Type B pancreatic cell (in vitro differentiated cells): Measurements from ENCODE around the gene AP3D1. TPM values are rescaled to one million over a fixed set of nuclear protein-coding genes. Genes with fewer than 3 reads are reported as not detected.

Experiments
- DNase-seq: peaks from one replicate; pipeline ENCODE4 v3.0.0; 2021; ENCODE audit warnings: mixed read lengths; ENCODE audit not compliant: unreplicated experiment; ENCODE audit errors: extremely low spot score
- H3K27ac Mint-ChIP-seq: 2 replicates; pipeline ENCODE4 v1.8.0; 2021; ENCODE audit warnings: mild to moderate bottlenecking, mixed read lengths
- H3K27me3 Mint-ChIP-seq: 2 replicates; pipeline ENCODE4 v1.8.0; 2021; ENCODE audit warnings: mixed read lengths
- H3K36me3 Mint-ChIP-seq: 2 replicates; pipeline ENCODE4 v1.8.0; 2021; ENCODE audit warnings: mixed read lengths
- H3K4me1 Mint-ChIP-seq: one replicate; pipeline ENCODE4 v1.8.0; 2021; ENCODE audit warnings: mixed read lengths; ENCODE audit not compliant: unreplicated experiment
- H3K4me3 Mint-ChIP-seq: 2 replicates; pipeline ENCODE4 v1.8.0; 2021; ENCODE audit warnings: mild to moderate bottlenecking, mixed read lengths
- H3K9me3 Mint-ChIP-seq: 2 replicates; pipeline ENCODE4 v1.8.0; 2021; ENCODE audit warnings: mixed read lengths
- total RNA-seq: library from RNA; stranded (reverse); gene quantifications from 2 replicates; pipeline ENCODE4 v1.2.1, GENCODE V29; 2021; ENCODE audit warnings: low replicate concordance
- TF ChIP-seq, protein P1 (sequence below): fragments of 200-600 bp; sonication (generic); conservative IDR thresholded peaks from 2 replicates; pipeline ENCODE4 v1.5.0; 2021; ENCODE audit warnings: antibody characterized with exemption, mild to moderate bottlenecking

AP3D1 gene
- total RNA-seq, 1 donor from 2014 or later: 127 TPM

DNA sequence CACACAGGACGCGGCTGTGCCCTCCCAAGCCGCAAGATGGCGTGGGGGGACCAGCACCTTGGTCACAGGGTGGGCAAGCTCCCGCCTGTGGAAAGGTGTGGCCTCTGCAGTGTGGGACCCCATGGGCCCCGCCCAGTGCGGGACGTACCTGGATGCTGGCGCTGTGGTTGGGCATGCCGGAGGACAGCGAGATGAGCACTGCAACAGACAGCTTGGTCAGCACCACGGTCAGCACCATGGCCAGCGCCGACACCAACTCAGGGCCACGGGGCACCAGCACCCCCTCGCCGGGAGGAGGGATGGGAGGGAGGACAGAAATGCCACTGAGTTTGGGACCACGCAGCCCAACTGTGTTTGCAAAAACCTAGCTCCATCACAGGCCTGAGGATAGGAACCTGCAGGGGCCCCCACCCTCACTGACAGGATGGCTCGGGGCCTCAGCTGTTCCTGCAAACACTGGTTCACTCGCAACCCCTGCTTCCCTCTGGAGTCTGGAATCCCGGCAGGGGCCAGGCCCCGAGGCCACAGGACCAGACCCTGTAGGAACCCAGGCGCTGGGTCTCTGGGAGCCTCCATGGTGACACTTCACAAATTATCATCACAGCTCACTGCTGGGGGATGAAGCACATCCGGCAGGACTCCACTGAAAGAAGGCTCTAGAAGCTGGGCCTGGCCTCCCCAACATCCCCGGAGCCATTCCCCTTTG, 27.5 kb downstream of the AP3D1 start:
- Mint-ChIP-seq H3K4me3 (no peak overlapping the region), H3K36me3 (no peaks in the 10 kb centered on the region), H3K27me3 (no peaks in the 10 kb centered on the region), H3K4me1 (no peaks in the 10 kb centered on the region), H3K27ac (no peak overlapping the region), H3K9me3 (no peaks in the 10 kb centered on the region)
- TF ChIP-seq, protein P1, sequence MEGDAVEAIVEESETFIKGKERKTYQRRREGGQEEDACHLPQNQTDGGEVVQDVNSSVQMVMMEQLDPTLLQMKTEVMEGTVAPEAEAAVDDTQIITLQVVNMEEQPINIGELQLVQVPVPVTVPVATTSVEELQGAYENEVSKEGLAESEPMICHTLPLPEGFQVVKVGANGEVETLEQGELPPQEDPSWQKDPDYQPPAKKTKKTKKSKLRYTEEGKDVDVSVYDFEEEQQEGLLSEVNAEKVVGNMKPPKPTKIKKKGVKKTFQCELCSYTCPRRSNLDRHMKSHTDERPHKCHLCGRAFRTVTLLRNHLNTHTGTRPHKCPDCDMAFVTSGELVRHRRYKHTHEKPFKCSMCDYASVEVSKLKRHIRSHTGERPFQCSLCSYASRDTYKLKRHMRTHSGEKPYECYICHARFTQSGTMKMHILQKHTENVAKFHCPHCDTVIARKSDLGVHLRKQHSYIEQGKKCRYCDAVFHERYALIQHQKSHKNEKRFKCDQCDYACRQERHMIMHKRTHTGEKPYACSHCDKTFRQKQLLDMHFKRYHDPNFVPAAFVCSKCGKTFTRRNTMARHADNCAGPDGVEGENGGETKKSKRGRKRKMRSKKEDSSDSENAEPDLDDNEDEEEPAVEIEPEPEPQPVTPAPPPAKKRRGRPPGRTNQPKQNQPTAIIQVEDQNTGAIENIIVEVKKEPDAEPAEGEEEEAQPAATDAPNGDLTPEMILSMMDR: no peak
- DNase-seq: no peak

DNA sequence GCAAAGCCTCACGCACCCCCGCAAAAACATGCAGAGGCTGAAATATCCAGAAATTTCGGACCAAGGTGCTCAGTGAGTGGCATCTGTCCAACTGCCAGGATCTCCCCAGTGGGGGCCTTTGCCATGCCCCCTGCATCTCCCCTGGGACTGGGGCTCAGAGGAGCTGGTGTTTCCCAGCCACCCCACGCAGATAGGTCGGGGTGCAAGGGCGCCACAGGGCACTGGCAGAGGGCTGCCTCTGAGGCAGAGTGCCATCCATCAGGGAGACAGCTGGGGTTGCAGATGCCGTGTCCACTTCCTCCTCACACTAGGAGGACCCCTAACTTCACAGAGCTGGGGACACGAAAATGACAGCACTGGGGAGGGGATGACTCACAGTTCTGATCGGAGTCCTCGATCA, 28.4 kb downstream of the AP3D1 start:
- H3K27ac Mint-ChIP-seq: no peak overlapping the region
- no peaks in the 10 kb centered on the region for H3K36me3 Mint-ChIP-seq
- no peaks in the 10 kb centered on the region for H3K9me3 Mint-ChIP-seq
- H3K27me3 Mint-ChIP-seq: no peaks in the 10 kb centered on the region
- no peak overlapping the region for H3K4me3 Mint-ChIP-seq
- TF ChIP-seq, protein P1: no peak
- H3K4me1 Mint-ChIP-seq: no peaks in the 10 kb centered on the region
- no peak for DNase-seq

DNA sequence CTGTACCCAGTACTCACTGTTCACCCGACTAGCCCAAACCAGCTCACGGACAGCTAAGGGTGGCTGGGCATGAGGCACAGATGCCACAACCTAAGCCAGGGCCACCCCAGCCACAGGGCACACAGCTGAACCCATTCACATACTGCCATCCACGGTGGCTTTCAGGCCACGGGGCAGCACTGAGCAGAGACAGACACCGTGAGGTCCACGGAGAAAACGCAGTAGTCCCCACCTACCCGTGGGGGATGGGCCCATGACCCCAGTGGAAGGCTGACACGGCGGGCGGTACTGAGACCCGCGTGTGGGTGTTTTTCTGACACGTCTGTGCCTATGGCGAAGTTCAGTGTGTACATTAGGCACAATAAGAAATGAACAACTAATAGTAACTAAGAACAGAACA, 29.1 kb downstream of the AP3D1 start:
- no peak for DNase-seq
- no peaks in the 10 kb centered on the region for H3K36me3 Mint-ChIP-seq
- H3K27me3 Mint-ChIP-seq: no peaks in the 10 kb centered on the region
- no peaks in the 10 kb centered on the region for H3K4me1 Mint-ChIP-seq
- H3K9me3 Mint-ChIP-seq: no peaks in the 10 kb centered on the region
- no peak overlapping the region for H3K4me3 Mint-ChIP-seq
- no peak overlapping the region for H3K27ac Mint-ChIP-seq
- TF ChIP-seq, protein P1: no peak

DNA sequence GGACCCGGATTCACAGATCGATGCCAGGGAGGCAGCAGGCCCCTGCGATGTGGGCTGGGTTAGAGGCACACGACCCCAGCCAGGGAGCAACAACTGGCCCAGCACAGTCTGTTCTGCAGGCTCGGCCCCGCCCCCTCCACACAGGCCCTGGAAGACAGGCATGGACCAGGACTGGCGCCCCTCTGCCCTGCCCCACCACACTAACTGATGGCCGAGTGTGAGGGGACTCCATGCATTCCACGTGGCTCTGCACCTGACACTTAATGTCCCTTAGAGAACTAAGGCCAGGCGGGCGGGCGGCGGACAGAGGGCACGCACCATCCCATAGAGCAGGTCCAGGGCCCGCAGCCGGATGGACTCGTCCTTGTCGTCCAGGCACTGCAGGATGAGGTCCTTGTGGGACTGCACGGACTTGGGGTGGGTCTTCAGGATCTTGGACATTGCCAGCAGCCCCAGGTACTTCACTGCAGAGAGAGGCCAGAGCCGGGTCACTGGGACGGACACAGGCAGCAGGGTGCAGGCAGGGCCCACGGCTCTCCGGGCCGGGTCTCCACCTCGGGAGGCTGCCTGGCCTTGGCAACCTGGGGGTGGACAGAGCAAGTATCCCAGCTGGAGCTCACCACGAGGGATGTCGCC, 29.8 kb downstream of the AP3D1 start:
- Mint-ChIP-seq H3K27me3 (no peaks in the 10 kb centered on the region), H3K4me3 (no peak overlapping the region), H3K4me1 (no peaks in the 10 kb centered on the region), H3K9me3 (no peaks in the 10 kb centered on the region), H3K27ac (no peak overlapping the region), H3K36me3 (no peaks in the 10 kb centered on the region)
- no peak for DNase-seq
- TF ChIP-seq, protein P1: no peak

DNA sequence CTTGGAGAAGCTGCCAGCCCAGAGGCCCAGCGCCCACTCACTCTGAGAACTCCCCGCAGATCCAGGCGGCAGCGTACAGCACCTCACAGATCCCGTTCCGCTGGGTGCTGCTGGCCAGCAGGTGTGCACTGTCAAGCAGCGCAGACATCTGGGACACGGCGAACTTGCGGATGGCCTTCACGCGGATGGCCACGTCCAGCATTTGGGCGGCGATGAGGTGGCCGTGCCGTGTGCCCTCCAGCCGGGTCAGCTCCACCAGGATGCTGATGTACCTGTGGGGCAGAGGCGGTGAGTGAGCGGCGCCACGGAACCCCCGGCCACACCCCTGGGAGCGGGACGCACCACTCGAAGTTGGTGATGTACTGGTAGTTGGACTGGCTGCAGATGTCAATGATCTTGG, 30.5 kb downstream of the AP3D1 start:
- no peak for DNase-seq
- TF ChIP-seq, protein P1: no peak
- H3K27ac Mint-ChIP-seq: no peak overlapping the region
- no peak overlapping the region for H3K4me3 Mint-ChIP-seq
- no peaks in the 10 kb centered on the region for H3K27me3 Mint-ChIP-seq
- H3K9me3 Mint-ChIP-seq: no peaks in the 10 kb centered on the region
- no peaks in the 10 kb centered on the region for H3K4me1 Mint-ChIP-seq
- no peaks in the 10 kb centered on the region for H3K36me3 Mint-ChIP-seq
